Posterior cingulate gyrus (tissue), 11 donors: ENCODE results near the gene ANKRD13B.

Experiments used
- DNase-seq, 10 donors: peaks; one replicate each; pipeline versions ENCODE4 v3.0.0 to v3.0.0-alpha.2; 2020 to 2021; ENCODE audit warnings: mixed read lengths in 3 of 10
- intact Hi-C: fragments of 100-400 bp; cut with DNase I; formaldehyde crosslinking; loops from one replicate; pipeline ENCODE4 v1.15.1; 2023

ANKRD13B gene

DNA sequence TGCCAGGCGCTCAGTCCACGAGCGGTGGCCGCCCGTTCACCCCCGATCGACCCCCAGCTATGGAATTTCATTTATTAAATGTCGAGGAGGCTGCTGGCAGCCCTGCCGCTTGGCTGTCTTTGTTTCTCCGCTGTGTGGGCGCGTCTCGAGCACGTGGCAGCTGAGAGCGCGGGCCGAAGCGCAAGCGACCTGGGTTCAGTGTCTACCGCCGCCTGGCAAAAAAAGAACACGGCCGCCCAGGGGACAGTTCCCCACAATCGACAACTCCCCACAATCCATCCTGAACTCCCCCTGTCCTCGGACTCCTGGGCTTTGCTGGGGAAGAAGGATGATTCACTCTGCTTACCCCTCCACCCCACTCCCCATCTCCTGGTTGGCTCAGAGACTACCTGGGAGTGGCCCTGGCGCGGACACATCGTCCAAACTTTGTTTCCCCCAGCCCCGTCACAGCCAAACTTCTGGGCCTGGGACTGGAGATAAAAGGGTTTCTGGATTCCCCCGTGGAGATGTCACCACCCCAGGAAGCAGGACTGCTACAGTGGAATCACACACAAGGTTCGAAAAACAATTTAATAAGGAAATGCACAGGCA is 1.7 kb upstream of the ANKRD13B start:
- DNase-seq = peak in 5 of 10 donors; percentile 51 to 91 (median 83)

DNA sequence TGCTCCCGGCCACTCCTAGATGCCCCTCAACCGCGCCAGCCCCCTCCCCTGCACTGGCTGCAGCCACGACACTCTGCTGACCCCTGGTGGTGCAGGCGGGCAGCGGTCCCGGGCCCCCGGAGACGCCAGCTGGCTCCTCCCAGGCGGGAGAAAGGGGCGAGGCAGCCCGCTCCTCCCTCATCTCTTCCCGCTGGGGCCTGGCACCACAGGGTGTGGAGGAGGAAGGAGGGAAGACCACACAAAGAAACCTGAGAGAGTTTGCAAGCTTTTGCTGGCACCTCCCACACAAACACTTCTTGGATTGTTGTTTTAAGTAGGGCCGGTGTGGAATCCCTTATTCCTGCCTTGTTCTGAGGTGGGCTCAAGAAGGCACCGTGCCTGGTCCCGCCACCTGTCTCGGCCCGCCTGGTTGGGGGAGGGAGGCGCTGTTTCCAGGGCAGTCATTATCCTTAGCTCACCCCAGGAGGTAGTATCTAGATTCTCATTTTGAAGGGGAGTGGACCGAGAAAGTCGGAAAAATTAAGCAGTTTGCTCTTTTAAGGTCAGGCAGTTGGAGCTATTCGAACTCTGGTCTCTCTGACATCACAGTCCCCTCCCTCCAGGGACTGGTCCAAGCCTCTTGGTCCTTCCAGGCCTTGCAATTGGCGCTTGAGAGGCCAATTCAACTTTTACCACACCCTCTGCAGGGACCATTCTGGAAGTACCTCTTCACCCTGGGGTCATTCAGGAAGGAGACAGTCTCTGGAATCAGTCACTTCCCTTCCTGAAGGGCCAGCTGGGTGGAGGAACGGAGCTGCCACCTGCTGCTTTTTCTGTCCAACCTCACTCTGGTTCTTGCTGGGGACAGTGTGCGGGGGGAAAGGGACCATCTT is 959 bp upstream of the ANKRD13B start:
- intact Hi-C loops = loop anchor here (1.0 kb wide), 1 partner anchor 12 kb away; no protein-coding TSS in a partner anchor
- peak; percentile 85 to 99 (median 94) for DNase-seq

More for the DNA sequence above, 1.7 kb upstream of the ANKRD13B start:
- intact Hi-C loops = loop anchor here (1.0 kb wide), 1 partner anchor 11 kb away; no protein-coding TSS in a partner anchor

DNA sequence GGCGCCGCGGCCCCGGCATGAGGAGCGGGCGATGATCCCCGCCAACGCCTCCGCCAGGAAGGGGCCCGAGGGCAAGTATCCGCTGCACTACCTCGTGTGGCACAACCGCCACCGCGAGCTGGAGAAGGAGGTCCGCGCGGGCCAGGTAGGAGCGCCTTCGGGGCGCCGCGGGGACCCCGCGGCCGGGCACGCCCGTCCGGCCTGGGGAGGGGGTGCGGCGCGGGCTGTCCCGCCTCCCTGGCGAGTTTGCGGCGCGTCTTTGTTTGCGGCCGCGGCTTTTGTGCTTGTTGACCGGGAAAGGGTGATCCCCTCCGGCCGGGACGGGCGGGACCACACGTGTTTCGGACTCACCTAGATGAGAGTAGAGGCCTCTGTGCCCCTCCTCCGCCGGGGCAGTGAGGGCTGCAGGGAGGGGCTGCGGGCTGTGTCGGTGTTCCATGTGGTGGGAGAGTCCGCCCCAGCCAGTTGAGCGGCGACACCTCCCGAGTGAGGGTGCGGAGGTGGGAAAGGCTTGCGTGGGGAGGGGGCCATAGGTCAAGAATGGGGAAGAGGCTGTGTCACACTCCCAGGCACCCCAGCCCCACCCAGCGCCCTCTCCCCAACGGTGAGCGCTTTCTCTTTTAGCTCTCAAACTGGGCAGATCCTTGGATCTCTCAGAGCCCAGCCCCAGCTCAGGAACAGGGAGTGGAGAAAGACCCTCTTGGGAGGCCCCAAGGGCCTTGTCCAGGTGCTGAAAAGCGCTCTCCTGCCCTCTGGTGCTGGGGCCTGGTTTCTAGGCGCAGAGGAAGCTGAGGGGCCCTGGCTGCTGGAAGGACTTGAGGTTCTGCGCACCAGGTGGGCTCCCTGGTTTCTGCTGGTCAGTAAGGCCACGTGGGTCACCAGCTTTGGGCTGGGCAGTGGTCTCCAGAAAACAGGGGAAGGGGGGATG is 923 bp downstream of the ANKRD13B start:
- DNase-seq = peak in 3 of 10 donors; percentile 66 to 87 (median 85)
- intact Hi-C loops = loop anchor here (1.0 kb wide), 1 partner anchor 19 kb away; no protein-coding TSS in a partner anchor

DNA sequence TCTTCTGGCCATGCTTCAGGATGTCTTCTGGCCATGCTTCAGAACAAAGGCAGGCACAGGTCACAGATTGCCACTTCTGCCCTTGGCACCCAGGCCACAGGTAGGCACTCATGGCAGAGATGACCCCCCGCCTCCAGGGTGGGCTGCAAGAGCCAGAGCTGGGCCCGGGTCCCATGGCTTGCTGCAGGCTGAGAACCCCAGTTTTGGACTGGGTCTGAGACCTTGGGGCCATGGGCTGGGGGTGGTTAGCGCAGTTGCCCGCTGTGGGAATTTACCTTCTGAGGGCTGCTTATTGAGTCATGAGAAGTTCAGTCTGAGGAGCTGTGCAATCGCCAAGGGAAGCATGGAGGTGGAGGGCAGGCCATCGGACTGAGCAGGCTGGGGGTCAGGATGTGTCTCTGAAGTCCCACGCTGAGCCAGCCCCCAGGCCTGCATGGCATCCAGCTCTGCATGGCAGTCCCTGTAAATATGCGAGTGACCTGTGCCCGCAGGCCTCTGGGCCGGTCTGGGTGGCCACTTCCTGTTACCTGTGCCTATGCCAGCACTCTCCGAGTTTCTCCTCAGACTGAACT is 1.7 kb downstream of the ANKRD13B start:
- peak in 2 of 10 donors; percentile 51 to 64 for DNase-seq
- intact Hi-C loops = no loop called here

DNA sequence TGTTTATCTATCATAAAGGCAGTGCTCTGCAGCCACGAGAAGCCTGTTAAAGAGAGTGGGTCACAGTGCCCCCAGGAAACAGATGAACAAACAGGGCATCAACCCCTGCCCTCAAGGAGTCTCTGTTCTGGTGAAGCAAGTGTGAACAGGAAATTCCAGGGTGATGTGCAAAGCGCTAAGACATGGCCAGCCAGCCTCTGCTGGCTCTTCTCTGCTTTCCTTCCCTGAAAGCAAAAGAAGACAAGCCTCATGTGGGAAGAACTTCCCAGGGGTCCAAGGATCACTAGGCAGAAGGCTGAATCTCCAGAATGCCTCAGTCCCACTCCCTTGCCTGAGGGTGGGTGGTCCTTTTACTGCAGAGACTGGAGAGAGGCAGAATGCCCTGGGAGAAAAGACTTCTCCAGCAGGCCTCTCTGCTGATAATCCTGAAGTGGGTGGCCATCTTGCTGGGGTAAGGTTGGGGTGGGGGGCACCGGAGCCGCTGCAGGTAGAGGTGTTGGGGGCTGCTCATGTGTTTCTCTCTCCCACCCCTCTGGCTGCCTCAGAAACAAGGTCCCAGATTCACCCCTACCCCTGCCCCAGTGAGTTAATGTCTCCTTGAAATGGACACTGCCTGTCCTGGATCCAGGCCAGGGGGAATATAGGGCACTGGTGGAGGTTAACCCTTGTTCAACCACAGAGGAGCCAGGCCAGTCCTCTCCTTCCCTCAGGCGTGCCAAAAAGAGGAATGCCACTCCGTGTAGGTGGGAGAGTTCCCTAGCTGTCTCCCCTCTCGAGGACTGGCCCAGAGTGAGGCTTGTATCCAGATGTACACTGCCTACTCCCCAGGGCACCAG is 2.4 kb downstream of the ANKRD13B start:
- DNase-seq = peak in 3 of 10 donors; percentile 34 to 75 (median 54)
- intact Hi-C loops = no loop called here

DNA sequence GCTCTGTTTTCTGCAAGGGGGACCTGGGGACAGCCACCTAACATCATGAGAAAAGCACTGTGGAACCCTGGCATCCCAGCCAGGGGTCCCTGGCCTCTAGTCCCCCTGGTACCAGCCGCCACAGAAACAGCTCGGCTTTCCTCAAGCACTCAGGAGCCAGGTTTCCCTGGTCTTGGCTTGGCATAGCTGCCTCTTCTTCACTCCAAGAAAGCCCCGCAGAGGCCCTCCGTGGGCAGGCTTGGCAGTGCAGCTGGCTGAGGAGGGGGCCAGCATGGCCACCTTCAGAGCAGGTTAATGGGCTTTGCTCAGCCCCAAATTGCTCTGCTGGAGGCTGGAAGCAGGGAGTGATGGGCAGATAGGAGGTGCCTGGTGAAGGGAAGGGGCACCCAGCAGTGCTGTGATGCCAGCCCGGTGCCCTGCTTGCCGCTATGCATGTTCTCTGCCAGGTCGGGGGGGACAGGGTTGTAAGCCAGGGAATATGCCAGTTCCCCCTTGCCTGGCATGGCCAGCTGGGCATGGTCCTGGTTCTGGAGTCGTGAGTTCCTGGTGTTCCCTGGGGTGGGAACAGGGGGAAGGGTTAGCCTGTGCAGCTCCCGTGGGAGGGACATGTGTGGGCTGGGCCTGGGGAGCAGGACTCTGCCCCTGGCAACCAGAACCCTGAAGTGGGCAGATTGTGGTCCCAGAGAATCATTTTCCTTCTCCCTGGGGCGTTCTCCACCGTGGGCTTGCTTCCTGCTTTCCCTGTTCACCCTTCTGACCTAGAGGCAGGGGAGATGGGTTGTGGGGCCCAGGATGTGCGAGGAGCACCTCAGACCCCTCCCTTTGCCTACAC is 3.2 kb downstream of the ANKRD13B start:
- intact Hi-C loops = no loop called here
- peak in 3 of 10 donors; percentile 64 to 81 (median 81) for DNase-seq

DNA sequence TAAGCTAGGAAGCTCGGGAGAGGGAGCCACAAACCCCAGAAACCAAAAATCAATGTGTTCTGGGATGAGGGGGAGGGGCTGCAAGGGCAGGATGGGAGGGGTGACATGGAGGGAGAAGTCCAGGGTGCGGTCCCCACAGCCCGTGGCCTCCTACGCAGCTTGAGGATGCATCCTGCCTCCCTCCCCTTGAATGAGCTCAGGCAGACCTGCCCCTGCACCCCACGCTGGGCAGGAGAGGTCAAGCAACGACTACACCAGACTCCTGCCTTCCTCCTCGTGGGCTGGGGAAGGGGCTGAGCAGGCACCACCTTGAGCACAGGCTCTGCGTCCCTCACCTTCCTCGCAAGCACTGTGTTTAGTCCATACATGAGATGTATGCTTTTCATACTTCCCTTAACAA is 3.9 kb downstream of the ANKRD13B start:
- intact Hi-C loops = no loop called here

DNA sequence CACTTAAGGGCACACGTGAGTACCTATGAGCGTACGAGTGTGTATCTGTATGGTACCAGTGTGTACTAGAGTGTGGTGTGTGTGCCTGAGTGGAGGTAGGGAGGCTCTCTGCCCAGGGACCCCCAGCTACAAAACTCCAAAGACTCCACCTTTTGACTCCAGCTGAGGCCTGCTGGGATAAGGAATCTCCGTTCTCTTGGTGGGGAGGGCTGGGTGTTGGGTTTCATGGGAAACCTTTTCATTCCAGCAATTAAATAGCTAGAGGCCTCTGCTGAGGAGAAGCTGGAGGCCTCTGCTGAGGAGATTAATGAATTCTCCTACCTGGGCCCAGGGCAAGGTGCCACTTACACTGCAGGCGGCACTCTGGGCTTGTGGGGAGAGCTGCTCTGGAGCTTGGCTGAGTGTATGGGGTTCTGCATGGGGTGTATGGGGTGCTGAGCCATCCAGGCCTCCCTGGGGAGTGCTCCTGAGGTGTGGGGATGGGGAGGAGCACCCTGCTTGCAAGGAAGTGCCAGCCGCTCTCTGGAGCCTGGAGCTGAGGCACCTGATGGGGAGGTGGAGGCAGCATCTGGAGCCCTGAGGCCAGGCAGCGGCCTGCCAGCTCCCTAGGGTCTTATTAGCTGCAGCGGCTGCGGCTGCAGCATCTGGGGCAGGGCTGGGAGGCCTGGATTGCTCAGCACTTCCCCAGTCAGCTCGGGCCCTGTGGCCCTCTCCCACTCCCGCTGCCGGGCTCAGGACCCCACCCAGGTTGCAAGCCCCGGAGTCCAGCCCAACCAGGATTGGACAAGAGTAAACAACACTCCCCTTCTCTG is 4.6 kb downstream of the ANKRD13B start:
- intact Hi-C loops = no loop called here
- peak in 2 of 10 donors; percentile 59 to 72 for DNase-seq

More for the DNA sequence above, 3.9 kb downstream of the ANKRD13B start:
- DNase-seq = peak in 2 of 10 donors; percentile 72

DNA sequence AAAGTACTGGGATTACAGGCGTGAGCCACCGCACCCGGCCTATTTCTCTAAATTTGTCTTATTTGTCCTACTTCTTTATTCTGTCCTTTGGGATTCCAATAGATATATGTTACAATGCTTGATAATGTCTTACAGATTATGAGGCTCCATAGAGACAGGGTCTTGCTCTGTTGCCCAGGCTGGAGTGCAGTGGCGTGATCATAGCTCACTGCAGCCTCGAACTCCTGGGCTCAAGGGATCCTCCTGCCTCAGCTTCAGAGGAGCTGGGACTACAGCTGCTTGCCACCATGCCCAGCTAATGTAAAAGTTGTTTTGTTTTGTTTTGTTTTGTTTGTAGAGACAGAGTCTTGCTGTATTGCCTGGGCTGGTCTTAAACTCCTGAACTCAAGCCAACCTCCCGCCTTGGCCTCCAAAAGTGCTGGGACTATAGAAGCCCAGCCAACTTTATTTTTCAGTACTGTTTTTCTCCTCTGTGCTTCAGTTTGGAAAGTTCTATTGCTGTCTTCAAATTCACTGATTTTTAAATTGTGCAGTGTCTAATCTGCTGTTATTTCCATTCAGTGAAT is 10.3 kb downstream of the ANKRD13B start:
- intact Hi-C loops = no loop called here
- peak in 2 of 10 donors; percentile 33 to 37 for DNase-seq

DNA sequence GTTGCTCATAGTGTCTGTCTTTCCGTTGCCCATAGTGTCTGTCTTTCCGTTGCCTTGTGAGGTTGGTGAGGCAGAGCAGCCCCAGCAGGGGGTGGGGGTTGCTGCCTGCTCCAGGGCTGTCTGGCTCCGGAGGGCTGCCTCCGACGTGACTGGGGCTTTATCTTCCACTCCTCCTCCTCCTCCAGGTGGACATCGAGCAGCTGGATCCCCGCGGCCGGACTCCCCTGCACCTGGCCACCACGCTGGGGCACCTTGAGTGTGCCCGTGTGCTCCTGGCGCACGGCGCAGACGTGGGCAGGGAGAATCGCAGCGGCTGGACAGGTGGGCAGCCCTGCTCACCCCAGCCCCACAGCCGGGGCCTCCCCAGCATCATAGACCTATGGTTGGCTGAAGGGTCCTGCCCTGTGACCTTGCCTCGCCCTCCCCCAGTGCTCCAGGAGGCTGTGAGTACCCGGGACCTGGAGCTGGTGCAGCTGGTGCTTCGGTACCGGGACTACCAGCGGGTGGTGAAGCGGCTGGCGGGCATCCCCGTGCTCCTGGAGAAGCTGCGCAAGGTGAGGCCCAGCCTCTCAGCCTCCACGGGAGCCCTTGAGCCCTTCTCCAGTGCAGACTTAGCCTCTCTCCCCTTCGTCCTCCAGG is 14.7 kb downstream of the ANKRD13B start:
- intact Hi-C loops = no loop called here
- DNase-seq = peak in 2 of 10 donors; percentile 59 to 77

DNA sequence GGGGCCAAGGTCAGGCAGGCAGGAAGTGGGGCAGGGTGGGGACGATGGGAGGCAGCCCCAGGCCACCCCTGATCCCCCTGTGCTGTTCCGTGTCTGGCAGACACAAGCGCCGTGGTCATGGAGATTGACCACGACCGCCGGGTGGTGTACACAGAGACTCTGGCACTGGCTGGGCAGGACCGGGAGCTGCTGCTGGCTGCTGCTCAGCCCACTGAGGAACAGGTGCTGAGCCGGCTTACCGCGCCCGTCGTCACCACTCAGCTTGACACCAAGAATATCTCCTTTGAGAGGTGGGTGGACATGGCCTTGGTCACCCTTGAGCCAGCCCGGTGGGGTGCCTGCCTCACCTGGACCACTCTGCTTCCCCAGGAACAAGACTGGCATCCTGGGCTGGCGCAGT is 16.1 kb downstream of the ANKRD13B start:
- intact Hi-C loops = no loop called here
- peak in 2 of 10 donors; percentile 33 to 66 for DNase-seq

DNA sequence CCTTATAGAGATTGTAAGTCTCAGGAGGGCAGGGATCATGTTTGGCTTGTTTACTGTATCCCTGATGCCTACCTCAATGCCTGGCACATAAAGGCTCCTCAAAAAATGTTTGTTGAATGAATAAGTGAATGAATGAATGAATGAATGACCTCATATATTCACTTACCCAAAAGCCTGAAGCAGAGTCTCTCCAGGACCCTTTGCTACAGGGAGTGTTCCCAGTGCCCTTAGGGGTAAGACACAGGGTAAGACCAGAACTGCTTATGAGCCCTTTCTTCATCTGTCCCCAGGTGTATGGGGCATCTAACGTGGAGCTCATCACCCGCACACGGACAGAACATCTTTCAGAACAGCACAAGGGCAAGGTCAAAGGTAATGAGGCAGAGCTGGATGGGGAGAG is 17.5 kb downstream of the ANKRD13B start:
- intact Hi-C loops = no loop called here
- DNase-seq = no peak

DNA sequence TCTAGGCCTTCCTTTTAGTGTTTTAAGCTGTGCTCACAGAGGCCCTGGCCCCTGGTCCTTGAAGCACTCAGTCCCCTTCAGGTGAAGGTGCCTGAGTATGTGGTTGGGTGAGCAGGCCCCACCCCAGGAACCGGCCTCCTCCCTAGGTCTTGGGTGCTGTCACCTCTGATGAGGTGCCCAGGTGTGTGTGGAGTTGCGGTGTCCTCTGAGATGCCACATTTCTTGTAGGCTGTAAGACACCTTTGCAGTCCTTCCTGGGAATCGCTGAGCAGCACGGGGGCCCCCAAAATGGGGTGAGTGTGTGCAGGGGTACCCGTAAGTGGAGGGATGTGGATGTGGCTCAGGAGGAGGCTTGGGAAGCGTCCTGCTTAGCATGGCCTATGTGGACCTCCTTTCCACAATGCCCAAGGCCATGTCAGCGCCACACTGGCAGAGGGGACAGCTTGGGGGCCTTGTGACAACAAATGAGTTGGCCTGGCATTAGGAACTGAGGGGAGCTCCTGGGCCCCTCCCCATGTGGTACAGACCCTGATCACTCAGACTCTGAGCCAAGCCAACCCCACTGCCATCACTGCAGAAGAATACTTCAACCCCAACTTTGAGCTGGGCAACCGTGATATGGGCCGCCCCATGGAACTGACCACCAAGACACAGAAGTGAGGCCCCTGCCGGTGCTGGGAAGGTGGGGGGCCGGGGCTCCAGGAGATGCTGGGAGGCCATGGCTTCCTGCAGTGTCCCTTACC is 18.6 kb downstream of the ANKRD13B start:
- intact Hi-C loops = no loop called here

DNA sequence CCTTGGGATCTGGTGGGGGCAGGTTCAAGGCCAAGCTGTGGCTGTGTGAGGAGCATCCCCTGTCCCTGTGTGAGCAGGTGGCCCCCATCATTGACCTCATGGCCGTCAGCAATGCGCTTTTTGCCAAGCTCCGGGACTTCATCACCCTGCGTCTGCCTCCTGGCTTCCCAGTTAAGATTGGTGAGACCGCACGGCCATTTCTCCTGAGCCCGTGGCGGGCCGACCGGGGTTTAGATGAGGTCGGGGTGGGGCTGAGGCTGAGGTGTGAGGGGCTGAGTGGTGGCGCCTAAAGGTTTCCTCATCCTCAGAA is 19.1 kb downstream of the ANKRD13B start:
- intact Hi-C loops = no loop called here
- peak in 1 of 10 donors; percentile 64 for DNase-seq

More for the DNA sequence above, 18.6 kb downstream of the ANKRD13B start:
- DNase-seq = peak in 2 of 10 donors; percentile 60 to 69

DNA sequence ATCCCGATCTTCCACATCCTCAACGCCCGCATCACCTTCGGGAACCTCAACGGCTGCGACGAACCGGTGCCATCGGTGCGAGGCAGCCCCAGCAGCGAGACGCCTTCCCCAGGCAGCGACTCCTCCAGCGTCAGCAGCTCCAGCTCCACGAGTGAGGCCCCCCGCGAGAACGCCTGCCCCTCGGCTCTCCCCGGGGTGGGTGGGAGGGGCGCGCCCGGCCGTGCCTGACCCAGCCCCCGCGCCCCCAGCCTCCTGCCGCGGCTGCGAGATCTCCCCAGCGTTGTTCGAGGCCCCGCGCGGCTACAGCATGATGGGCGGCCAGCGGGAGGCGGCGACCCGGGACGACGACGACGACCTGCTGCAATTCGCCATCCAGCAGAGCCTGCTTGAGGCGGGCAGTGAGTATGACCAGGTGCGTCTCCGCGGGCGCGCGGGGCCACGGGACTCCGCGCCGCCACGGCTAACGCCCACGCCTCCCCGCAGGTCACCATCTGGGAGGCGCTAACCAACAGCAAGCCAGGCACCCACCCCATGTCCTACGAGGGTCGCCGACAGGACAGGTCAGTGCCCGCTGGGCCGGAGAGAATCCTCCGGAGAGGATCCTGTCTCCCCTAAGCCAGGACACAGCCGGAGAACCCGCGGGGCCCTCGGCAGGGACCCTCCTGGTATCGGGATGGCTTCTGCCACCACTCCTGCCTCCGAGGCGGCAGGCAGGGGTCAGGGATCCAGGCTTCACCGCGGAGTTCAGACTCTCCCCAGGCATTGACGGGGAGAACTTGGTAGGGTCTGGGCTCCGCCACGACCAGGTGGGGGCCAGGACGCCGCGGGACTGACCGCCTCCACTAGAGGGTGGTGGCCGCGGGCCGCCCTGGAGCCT is 19.7 kb downstream of the ANKRD13B start:
- DNase-seq = peak in 1 of 10 donors; percentile 87
- intact Hi-C loops = loop anchor here (1.0 kb wide), 2 partner anchors 19 to 32 kb away; partner anchors contain the start of gene ANKRD13B
